Measurements from ENCODE around the gene PLXNA2.

Gene PLXNA2

DNA sequence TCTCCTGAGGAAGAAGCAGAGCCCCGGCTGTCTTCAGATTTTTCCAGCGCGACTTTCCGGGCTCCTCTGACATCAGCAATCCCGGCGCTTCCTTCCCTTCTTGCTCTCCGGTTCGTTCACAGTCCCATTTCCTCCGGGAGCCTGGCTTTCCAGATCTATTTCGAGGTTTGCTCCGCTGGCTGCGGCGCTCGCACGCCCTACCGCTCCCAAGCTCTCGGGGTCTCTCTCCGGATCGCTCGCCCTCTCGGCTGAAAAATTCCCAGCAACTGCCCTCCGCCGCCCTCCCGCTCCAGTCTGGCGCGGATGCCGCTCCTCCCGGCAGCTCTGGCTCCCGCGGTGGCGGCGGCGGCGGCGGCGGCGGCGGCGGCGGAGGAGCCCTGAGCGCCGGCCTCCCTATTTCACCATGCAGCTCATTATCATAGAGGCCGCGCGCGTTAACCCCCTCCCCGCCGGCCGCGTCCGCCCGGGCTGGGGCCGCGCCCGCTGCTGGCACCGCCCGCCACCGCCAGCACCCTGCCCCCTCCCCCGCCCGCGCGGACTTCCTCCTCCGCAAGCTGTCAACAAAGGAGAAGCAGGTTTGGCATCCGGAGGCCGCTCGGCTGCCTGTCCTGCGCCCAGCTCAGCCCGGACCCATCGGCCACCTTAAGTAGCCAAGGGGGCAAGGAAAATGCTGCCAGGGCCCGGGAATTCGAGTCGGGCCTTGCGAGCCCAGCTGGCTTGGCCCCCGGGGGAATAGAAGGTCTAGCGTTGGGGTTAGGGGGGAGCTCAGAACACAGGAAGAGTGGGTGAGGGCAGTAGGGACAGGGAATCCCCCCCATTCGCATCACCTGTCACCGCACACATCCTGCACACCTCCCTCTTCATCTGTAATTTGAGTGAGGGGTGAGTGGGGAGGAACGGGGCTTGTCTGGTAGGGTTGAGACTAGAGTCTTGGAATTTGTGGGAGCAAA, at the start of gene PLXNA2:
PLXNA2 (minus strand) TSS at position 418 of the 950 bp plus-strand sequence. CDS start 26,462 bp downstream, outside the sequence.
- peak; percentile 64 for DNase-seq (ENCODE audit: low spot score)

DNA sequence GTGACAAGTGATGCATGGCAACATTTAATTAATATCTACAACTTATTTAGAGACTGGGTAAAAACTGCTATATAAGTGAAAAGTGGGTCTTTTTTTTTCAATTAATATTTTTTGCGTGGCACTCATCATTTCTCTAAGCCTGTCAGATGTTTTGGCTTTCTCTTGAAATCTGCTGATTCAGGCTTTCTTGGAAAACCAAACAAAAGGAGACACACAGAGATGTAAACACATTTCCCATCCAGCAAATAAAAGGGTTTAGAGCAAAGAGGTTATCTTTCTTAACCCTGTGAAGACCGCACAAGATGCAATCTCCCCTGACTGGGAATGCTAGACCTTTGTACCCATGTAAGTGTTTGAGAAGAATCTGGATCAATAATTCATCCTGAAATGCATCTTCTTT, 48.7 kb upstream of the PLXNA2 start:
- no peak for DNase-seq (ENCODE audit: low spot score)

GRCh38 chr1:208291923-208292711, 47.9 kb upstream of the PLXNA2 start:
- no peak for DNase-seq (ENCODE audit: low spot score)

GRCh38 chr1:208291129-208291528, 46.9 kb upstream of the PLXNA2 start:
- no peak for DNase-seq (ENCODE audit: low spot score)

GRCh38 chr1:208289716-208290115, 45.5 kb upstream of the PLXNA2 start:
- no peak for DNase-seq (ENCODE audit: low spot score)

- no peak for DNase-seq (ENCODE audit: low spot score)
Measured at GRCh38 chr1:208288495-208288894, 44.3 kb upstream of the PLXNA2 start.

DNA sequence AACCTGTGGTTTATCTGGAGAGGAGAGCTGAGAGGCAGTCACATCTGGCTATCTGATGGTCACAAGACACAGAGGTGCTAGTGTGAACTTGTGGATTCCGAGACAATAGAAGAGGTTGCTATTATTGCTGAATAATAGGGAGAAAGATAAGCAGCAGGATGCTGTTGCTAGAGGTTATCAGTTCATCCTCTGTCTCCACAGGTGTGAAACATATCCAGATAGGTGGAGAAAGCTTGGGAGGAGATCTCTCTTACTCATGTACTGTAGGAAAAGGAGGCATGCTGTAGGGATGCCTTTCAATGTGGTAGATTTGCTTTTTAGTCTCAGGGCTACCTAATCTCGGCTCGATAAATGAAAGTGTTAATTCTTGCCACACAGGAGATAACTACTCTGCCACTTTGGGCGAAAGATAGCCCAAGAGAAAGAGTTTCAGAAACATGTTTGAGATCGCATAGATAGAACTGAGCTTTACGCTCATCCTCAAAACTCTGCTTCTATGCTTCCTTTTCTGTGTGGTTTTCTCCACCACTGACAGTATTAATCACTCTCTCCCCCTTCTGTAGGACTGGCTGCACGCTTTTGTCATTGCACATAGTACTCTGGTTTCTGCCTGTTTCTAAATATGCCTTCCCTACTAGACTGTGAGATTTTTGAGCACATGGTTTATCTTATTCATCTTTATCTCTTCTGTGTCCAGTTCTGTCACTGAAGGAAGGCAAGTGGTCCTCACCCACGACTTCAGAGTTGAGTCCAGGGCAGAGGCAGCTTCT, 36.7 kb upstream of the PLXNA2 start:
- no peak for DNase-seq (ENCODE audit: low spot score)

- DNase-seq (ENCODE audit: low spot score), result no peak
Measured at GRCh38 chr1:208279826-208280588, 35.8 kb upstream of the PLXNA2 start.

DNA sequence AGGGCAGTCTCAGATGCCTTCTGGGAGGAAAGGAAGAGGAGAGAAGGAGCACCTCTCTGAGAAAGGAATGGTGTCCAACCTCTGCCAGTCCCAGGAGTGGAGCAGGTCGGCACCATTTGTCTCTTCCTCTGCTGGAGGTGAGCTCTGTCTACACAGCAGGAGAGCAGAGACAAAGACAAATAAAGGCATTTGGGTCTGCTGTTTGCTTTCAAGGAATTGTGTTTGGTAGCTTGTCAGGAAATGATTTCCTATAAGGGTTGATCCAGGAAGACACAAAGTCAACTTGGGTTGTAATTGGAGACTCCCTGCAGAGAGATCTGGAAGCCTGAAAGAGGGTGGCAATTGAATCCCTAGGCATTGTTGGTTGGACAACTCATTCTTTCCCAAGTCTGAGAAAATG, 34.5 kb upstream of the PLXNA2 start:
- no peak for DNase-seq (ENCODE audit: low spot score)

DNA sequence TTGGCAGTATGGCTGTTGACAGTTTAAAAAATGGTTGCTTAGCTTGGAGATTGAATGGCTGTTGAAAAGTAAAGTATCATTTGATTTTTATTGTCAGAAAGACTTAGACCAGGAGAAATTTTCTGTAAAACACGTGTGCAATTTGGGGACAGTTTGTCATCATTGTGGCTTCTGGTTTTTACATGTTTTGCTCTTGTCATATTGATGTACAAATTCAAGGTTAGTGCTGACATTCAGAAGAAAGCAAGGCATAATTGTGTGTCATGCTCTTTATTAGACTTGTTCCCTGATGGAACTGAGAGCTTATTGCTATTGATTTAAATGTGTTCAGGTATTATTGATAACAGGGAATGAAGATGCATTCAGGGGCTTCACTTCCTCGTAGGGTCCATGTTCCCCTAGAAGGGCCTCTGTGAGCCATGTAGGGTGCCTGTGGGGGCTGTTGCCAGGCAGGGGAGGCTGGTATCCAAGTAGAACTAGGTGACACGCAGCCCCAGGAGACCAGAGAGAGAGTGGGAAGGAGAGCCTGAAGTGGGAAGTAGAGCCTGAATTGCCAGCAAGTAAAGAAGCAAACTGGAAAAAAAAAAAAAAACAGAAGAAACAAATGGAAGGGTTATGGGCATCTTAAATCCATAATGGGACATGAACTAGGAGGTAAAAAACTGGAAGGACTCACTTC, 32.7 kb upstream of the PLXNA2 start:
- DNase-seq (ENCODE audit: low spot score), result no peak

GRCh38 chr1:208275083-208275482, 30.9 kb upstream of the PLXNA2 start:
- DNase-seq (ENCODE audit: low spot score), result no peak

GRCh38 chr1:208273386-208274017, 29.3 kb upstream of the PLXNA2 start:
- no peak for DNase-seq (ENCODE audit: low spot score)

DNA sequence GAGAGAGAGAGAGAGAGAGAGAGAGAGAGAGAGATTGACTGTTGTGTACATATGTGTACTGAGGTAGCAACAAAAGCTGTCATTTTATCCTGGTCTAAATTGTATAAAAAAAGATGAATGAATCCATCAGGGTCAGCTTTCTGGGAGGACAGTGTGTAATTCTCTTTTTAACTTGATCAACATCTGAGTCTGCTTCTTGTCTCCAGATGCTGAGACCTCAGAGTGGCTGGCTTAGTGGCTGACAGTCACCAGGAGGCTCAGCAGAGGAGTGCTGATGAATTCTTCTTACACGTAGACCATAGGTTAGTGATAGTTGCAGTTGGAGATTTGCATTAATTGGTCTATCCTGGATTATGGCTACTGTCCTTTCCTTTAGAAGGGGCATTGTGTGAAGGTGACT, 28.5 kb upstream of the PLXNA2 start:
- no peak for DNase-seq (ENCODE audit: low spot score)

GRCh38 chr1:208272311-208272710, 28.1 kb upstream of the PLXNA2 start:
- DNase-seq (ENCODE audit: low spot score), result no peak

DNA sequence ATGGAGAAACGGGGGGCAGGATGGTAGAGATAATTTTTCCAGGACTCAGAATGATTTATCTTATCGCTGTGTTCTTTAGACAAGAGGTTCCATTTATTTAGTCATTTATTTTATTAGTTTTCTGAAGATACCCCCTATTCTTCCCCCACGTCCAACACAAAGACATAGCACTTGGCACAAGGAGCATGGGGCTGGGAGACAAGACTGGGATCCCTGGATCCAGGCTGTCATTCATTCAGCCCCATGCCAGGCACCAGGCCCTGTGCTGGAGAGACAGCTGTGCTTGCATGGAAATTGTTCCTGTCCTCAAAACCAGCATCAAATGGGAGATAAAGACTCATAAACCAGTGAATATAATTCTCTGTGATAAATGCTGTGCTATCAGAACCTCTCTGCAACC, 27.1 kb upstream of the PLXNA2 start:
- DNase-seq (ENCODE audit: low spot score), result no peak

DNA sequence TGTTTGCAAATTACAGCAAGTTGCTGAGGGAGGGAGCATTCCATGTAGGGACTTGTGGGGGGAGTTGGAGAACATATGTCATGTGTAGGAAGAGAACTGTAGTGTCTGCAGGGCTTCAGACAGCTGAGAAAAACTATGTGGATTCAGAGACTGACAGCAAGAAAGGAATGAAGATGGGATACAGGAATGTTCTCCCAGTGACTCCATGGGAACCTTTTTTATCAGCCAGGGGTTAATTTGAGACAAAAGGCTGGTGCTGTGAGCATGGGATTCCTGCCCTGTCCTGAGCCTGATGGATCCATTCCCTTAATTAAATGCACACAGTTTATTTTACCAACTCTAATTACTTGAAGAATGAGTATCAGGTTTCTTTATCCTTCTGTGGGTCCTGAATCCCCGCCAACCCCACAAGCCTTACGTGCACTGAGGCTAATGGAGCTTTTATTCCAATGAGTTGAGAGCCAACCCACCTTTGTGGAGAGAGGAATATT, 26.5 kb upstream of the PLXNA2 start:
- no peak for DNase-seq (ENCODE audit: low spot score)

DNA sequence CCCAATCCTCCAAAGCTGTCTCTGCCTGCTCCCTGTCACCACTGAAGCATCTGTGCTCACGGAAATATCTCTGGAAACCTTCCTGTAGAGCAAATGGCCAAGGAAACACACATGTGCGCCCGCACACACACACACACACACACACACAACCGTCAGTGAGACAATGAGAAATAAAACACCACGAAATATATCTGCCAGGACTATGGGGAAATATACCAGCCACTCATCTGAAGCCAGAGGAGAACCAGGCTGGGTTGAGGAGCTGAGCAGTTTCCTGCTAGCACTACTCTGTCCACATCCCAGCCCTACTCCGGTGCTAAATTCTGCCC, 25.1 kb upstream of the PLXNA2 start:
- DNase-seq (ENCODE audit: low spot score), result no peak

DNA sequence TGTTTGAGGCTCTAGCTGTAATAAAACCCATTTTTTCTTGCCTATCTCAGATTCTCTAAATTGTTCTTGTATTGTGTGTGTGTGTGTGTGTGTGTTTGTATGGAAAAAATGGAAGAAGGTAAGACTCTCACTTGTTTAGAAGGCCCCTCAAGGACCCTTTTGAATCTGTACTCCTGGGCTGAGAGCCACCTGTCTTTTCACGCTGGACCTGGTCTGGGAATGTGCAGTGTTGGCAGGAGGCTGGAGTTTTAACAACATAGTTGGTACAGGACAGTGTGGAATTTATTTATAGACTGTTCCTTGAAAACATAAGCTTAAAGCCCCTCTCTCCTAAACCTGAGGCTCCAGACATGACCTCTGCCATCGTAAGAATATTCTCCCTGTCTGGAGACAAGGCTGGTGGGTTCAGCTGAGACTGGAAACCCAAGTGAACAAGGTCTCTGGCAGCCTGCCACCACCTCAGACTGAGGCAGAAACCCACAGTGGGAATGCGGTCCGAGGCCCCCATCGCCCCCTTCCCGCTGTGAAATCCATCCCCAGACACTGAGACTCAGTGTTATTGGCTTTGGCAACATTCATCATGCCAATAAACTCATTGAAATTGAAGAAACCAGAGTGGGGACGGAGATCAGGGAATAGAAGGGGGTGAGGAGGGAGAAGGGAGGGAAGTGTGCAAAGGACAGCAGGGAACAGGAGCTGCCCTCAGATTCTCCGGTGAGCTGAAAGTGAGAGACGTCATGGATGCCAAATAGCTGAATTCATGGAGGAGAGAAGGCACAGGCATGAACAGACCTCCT, 24.6 kb upstream of the PLXNA2 start:
- no peak for DNase-seq (ENCODE audit: low spot score)

GRCh38 chr1:208265525-208265924, 21.3 kb upstream of the PLXNA2 start:
- no peak for DNase-seq (ENCODE audit: low spot score)

DNA sequence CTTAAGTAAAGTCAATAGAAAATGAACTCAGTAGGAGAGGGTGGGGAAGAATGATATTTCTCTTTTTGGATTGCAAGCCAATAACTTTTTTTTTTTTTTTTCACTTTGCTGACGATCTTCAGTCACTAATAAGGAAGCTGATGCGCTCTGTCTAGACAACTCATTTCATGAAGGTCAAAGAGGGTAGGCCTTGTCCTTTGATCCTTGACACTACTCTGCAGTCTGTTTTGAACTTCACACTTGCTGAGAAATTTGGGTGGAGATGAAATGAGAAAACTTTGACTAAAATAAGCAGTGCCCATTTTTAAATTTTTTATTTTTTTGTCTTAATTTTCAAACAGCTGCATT, 20.9 kb upstream of the PLXNA2 start:
- DNase-seq (ENCODE audit: low spot score), result no peak
